SK-N-MC (cell line): ENCODE data around the gene RIOK2.
"Not testable (repeated sequence)": the region's sequence is repeated elsewhere in the genome, so short reads cannot be mapped to it uniquely, and the experiment has no call there.

ENCODE experiments used
- DNase-seq: peaks from one replicate; pipeline ENCODE4 v3.0.0-alpha.2; 2011; ENCODE audit warnings: low read depth, low spot score
- H3K27ac ChIP-seq: fragments of 200-600 bp; sonication (generic); 2 replicates; pipeline ENCODE4 v1.5.1; 2016; ENCODE audit warnings: mixed run types
- H3K36me3 ChIP-seq: fragments of 200-600 bp; sonication (generic); 2 replicates; pipeline ENCODE4 v1.6.1; 2017; ENCODE audit warnings: antibody characterized with exemption, low read length, mixed read lengths; ENCODE audit not compliant: insufficient read depth
- H3K4me3 ChIP-seq: fragments of 200-600 bp; sonication (generic); 2 replicates; pipeline ENCODE4 v1.5.1; 2016
- H3K9ac ChIP-seq: fragments of 200-600 bp; sonication (generic); 2 replicates; pipeline ENCODE4 v1.8.0; 2017; ENCODE audit warnings: mixed run types, mixed read lengths; ENCODE audit not compliant: insufficient read length
- H3K9me3 ChIP-seq: fragments of 200-600 bp; sonication (generic); 2 replicates; pipeline ENCODE4 v1.6.1; 2017; ENCODE audit warnings: low read depth, mild to moderate bottlenecking, antibody characterized with exemption, low read length, moderate library complexity, mixed read lengths
- EZH2 ChIP-seq: fragments of 200-600 bp; sonication (generic); IDR thresholded peaks from one replicate; pipeline ENCODE4 v1.6.1; 2017; ENCODE audit warnings: antibody characterized with exemption
- FOXP2 ChIP-seq: optimal IDR thresholded peaks from 2 replicates; pipeline ENCODE3; 2011; ENCODE audit warnings: mild to moderate bottlenecking, moderate library complexity; ENCODE audit not compliant: insufficient read depth; ENCODE audit errors: extremely low read length, control extremely low read depth
- POLR2AphosphoS5 ChIP-seq: IDR thresholded peaks from 2 replicates; pipeline ENCODE4 v1.6.1; 2012; ENCODE audit warnings: mild to moderate bottlenecking, low read depth, low read length, borderline replicate concordance

The RIOK2 gene

GRCh38 chr5:97208714-97209113, 25.7 kb upstream of the RIOK2 start:
- no peak for TF ChIP-seq EZH2
- TF ChIP-seq FOXP2 = no peak
- no peak for TF ChIP-seq POLR2AphosphoS5
- no peak for DNase-seq

GRCh38 chr5:97208184-97208713, 25.2 kb upstream of the RIOK2 start:
- TF ChIP-seq FOXP2 = no peak
- TF ChIP-seq EZH2 = no peak
- no peak for TF ChIP-seq POLR2AphosphoS5
- Histone ChIP-seq H3K36me3 (no peaks in the 10 kb centered on the region), H3K9ac (no peak overlapping the region), H3K4me3 (no peak overlapping the region), H3K9me3 (no peaks in the 10 kb centered on the region), H3K27ac (no peak overlapping the region)
- DNase-seq = no peak

More at GRCh38 chr5:97208714-97209113, 25.7 kb upstream of the RIOK2 start:
- H3K9me3 ChIP-seq = no peaks in the 10 kb centered on the region
- H3K27ac ChIP-seq = no peak overlapping the region
- H3K36me3 ChIP-seq = no peaks in the 10 kb centered on the region
- no peak overlapping the region for H3K9ac ChIP-seq
- no peak overlapping the region for H3K4me3 ChIP-seq

GRCh38 chr5:97194366-97194765, 11.3 kb upstream of the RIOK2 start:
- H3K9me3 ChIP-seq = 0 out of 2 replicates have a peak, but pooled peaks cover 2% of the 10 kb centered on the region
- H3K27ac ChIP-seq = peak overlapping the region; percentile 10; the same call in 1 of the 2 replicates
- no peak for TF ChIP-seq POLR2AphosphoS5
- TF ChIP-seq EZH2 = no peak
- no peak for TF ChIP-seq FOXP2
- no peak overlapping the region for H3K4me3 ChIP-seq
- H3K36me3 ChIP-seq = no peaks in the 10 kb centered on the region
- DNase-seq = no peak
- no peak overlapping the region for H3K9ac ChIP-seq

GRCh38 chr5:97193355-97193688, 10.3 kb upstream of the RIOK2 start:
- Histone ChIP-seq H3K36me3 (no peaks in the 10 kb centered on the region), H3K4me3 (peak overlapping the region; percentile 62), H3K27ac (peak overlapping the region; percentile 88), H3K9ac (no peak overlapping the region), H3K9me3 (0 out of 2 replicates have a peak, but pooled peaks cover 2% of the 10 kb centered on the region)
- TF ChIP-seq POLR2AphosphoS5 (no peak; the same call in 1 of the 2 replicates), FOXP2 (no peak), EZH2 (no peak)
- DNase-seq = no peak

- peak; percentile 46 for TF ChIP-seq FOXP2
- TF ChIP-seq EZH2 = no peak
- peak; percentile 50; the same call in 1 of the 2 replicates for TF ChIP-seq POLR2AphosphoS5
- Histone ChIP-seq H3K27ac (peak overlapping the region; percentile 88), H3K4me3 (peak overlapping the region; percentile 62), H3K36me3 (no peaks in the 10 kb centered on the region), H3K9ac (no peak overlapping the region), H3K9me3 (0 out of 2 replicates have a peak, but pooled peaks cover 2% of the 10 kb centered on the region)
- DNase-seq = peak; percentile 86
Measured at GRCh38 chr5:97192580-97193354, 9.7 kb upstream of the RIOK2 start.

- TF ChIP-seq POLR2AphosphoS5 (no peak), FOXP2 (no peak), EZH2 (no peak)
- H3K4me3 ChIP-seq = no peak overlapping the region
- DNase-seq = no peak
- no peaks in the 10 kb centered on the region for H3K36me3 ChIP-seq
- H3K9me3 ChIP-seq = 0 out of 2 replicates have a peak, but pooled peaks cover 2% of the 10 kb centered on the region
- H3K9ac ChIP-seq = no peak overlapping the region
- no peak overlapping the region; the same call in 1 of the 2 replicates for H3K27ac ChIP-seq
Measured at GRCh38 chr5:97191893-97192292, 8.8 kb upstream of the RIOK2 start.

- H3K9me3 ChIP-seq, H3K9ac ChIP-seq, DNase-seq, H3K27ac ChIP-seq, H3K4me3 ChIP-seq, H3K36me3 ChIP-seq: not testable (repeated sequence)
Measured at GRCh38 chr5:97189523-97189922, 6.5 kb upstream of the RIOK2 start.

GRCh38 chr5:97183930-97184213, 825 bp upstream of the RIOK2 start:
- peak overlapping the region; percentile 66 for H3K9ac ChIP-seq
- peak overlapping the region; percentile 93; the same call in 1 of the 2 replicates for H3K27ac ChIP-seq
- TF ChIP-seq EZH2 = no peak
- no peak; the same call in 1 of the 2 replicates for TF ChIP-seq POLR2AphosphoS5
- DNase-seq = no peak
- peak overlapping the region; percentile 90 for H3K4me3 ChIP-seq
- H3K9me3 ChIP-seq = no peaks in the 10 kb centered on the region
- peaks cover 21% of the 10 kb centered on the region for H3K36me3 ChIP-seq
